Measurements from ENCODE around the gene SIRT3.

The SIRT3 gene

DNA sequence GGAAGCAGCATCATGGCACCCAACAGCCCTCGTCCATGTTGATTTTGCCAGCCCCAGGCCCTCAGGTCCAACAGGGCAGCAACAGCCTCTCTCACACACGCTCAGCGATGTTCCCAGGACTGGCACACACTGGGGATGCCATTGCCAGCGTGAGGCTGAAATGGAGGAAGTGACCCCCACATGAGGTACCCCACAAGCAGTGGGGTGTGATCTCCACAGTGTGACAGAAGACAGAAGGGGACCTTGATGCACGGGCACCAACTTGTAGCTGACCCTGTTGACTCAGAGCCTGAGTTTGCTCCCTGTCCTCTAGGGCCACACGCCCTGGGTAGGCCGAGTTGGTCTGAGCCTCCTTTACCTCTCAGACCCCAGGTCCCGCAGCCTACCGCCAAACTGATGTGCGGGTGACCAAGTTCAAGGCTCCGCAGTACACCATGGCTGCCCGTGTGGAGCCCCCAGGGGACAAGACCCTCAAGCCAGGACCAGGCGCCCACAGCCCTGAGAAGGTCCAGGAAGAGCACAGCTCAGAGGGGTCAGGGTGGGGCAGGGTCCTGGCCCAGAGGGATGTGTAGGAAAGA, 37.0 kb downstream of the SIRT3 start (continued):
- TF ChIP-seq, protein P1, sequence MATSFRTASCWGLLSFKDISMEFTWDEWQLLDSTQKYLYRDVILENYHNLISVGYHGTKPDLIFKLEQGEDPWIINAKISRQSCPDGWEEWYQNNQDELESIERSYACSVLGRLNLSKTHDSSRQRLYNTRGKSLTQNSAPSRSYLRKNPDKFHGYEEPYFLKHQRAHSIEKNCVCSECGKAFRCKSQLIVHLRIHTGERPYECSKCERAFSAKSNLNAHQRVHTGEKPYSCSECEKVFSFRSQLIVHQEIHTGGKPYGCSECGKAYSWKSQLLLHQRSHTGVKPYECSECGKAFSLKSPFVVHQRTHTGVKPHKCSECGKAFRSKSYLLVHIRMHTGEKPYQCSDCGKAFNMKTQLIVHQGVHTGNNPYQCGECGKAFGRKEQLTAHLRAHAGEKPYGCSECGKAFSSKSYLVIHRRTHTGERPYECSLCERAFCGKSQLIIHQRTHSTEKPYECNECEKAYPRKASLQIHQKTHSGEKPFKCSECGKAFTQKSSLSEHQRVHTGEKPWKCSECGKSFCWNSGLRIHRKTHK (tag by site-specific recombination; IDR thresholded peaks at IDR 0.05): no peak
- TF ChIP-seq SCRT2 (tag by site-specific recombination; IDR thresholded peaks at IDR 0.05): peak; percentile 36; the same call in 1 of the 2 replicates

DNA sequence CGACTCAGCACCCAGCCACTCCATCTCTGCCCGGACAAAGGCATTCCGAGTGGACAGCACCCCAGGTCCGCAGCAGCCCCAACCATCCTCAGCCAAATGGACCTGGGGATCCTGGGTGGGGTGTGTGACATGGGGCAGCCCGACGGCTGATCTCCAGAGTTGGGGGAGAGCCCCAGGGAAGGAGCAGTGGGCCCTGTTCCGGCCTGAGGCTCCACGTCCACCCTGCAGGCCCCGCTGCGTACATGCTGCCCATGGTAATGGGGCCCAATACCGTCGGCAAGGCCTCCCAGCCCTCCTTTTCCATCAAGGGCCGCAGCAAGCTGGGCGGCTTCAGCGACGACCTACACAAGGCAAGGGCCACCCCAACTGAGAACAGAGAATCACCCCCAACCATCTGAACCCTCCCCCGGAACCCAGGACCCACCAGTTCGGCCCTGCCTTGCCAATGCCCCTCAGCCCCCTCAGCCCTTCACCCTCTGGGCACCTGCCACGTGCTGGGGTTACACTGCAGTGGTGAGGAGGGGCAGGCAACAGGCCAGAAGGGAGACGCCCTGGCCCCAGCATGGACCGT, 37.8 kb downstream of the SIRT3 start:
- H3K9me3 ChIP-seq (ENCODE audit: control insufficient read depth, insufficient read depth, low read depth, low read length): no peaks in the 10 kb centered on the region
- H3K4me3 ChIP-seq (ENCODE audit: low read depth, low read length): no peak overlapping the region
- CTCF ChIA-PET: interaction anchor here (0.6 to 1.0 kb wide), 2 partner anchors 250 to 253 kb away, joined by 3 read pairs; no protein-coding TSS in a partner anchor
- TF ChIP-seq ZFP41 (tag by site-specific recombination; IDR thresholded peaks at IDR 0.05; ENCODE audit: borderline replicate concordance) (no peak), ZNF747 (tag by site-specific recombination; IDR thresholded peaks at IDR 0.05) (no peak), SCRT2 (tag by site-specific recombination; IDR thresholded peaks at IDR 0.05) (no peak), ZNF658 (tag by site-specific recombination; IDR thresholded peaks at IDR 0.05) (no peak), ZNF621 (tag by site-specific recombination; IDR thresholded peaks at IDR 0.05) (no peak), ZNF24 (tag by site-specific recombination; IDR thresholded peaks at IDR 0.05) (no peak), ZNF248 (tag by site-specific recombination; IDR thresholded peaks at IDR 0.05) (no peak), ZNF510 (tag by site-specific recombination; IDR thresholded peaks at IDR 0.05; ENCODE audit: insufficient replicate concordance) (no peak), ZNF830 (tag by site-specific recombination; IDR thresholded peaks at IDR 0.05; ENCODE audit: low read depth) (no peak)
- TF ChIP-seq, protein P2, sequence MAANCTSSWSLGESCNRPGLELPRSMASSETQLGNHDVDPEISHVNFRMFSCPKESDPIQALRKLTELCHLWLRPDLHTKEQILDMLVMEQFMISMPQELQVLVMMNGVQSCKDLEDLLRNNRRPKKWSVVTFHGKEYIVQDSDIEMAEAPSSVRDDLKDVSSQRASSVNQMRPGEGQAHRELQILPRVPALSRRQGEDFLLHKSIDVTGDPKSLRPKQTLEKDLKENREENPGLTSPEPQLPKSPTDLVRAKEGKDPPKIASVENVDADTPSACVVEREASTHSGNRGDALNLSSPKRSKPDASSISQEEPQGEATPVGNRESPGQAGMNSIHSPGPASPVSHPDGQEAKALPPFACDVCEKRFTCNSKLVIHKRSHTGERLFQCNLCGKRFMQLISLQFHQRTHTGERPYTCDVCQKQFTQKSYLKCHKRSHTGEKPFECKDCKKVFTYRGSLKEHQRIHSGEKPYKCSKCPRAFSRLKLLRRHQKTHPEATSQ (tag by site-specific recombination; IDR thresholded peaks at IDR 0.05): no peak
- TF ChIP-seq, protein P3, sequence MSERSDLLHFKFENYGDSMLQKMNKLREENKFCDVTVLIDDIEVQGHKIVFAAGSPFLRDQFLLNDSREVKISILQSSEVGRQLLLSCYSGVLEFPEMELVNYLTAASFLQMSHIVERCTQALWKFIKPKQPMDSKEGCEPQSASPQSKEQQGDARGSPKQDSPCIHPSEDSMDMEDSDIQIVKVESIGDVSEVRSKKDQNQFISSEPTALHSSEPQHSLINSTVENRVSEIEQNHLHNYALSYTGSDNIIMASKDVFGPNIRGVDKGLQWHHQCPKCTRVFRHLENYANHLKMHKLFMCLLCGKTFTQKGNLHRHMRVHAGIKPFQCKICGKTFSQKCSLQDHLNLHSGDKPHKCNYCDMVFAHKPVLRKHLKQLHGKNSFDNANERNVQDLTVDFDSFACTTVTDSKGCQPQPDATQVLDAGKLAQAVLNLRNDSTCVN (tag by site-specific recombination; optimal IDR thresholded peaks at IDR 0.05): no peak
- TF ChIP-seq, protein P4, sequence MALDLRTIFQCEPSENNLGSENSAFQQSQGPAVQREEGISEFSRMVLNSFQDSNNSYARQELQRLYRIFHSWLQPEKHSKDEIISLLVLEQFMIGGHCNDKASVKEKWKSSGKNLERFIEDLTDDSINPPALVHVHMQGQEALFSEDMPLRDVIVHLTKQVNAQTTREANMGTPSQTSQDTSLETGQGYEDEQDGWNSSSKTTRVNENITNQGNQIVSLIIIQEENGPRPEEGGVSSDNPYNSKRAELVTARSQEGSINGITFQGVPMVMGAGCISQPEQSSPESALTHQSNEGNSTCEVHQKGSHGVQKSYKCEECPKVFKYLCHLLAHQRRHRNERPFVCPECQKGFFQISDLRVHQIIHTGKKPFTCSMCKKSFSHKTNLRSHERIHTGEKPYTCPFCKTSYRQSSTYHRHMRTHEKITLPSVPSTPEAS (tag by site-specific recombination; IDR thresholded peaks at IDR 0.05): no peak
- H3K4me1 ChIP-seq (ENCODE audit: control insufficient read depth, insufficient read depth, low read length): no peaks in the 10 kb centered on the region
- no peak overlapping the region for H3K27ac ChIP-seq (ENCODE audit: extremely low read depth, low read depth, low read length)
- peaks cover 0 to 5% of the 10 kb centered on the region in 2 experiments; a peak in 1 of 3 replicates for H3K36me3 ChIP-seq (ENCODE audit: control insufficient read depth in 2 of 2, insufficient read depth in 1 of 2, low read length in 2 of 2)
- POLR2A ChIA-PET: no interaction called here

DNA sequence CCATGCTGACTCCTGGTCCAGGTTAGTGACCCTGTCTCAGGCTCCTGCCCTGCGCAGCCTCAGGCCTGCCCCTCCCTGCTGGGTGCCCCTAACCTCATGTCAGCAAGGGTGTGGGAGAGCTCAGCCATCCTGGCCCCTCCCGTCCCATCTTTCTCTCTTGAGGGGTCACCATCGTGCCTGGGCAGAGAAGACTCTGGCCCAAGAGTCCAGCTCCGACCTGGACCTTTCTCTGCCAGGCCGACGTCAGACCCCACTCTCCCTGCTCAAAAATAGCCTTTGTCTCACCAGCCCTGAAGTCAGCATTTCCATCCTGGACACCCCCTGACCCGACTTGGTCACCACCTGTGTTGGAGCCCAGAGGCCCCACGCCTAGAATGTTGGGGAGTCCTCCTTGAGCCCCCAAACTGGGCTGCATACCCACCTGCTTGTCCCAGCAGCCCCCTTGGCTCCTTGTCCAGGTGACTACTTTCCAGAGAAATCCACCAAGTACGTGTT, 38.4 kb downstream of the SIRT3 start:
- CTCF ChIA-PET: interaction anchor here (0.6 kb wide), 1 partner anchor 254 kb away, joined by 3 read pairs; no protein-coding TSS in a partner anchor
- Histone ChIP-seq H3K4me1 (ENCODE audit: control insufficient read depth, insufficient read depth, low read length) (no peaks in the 10 kb centered on the region), H3K27ac (ENCODE audit: extremely low read depth, low read depth, low read length) (no peak overlapping the region), H3K4me3 (ENCODE audit: low read depth, low read length) (no peak overlapping the region), H3K36me3 (ENCODE audit: control insufficient read depth in 2 of 2, insufficient read depth in 1 of 2, low read length in 2 of 2) (peaks cover 0 to 3% of the 10 kb centered on the region in 2 experiments; a peak in 1 of 3 replicates), H3K9me3 (ENCODE audit: control insufficient read depth, insufficient read depth, low read depth, low read length) (no peaks in the 10 kb centered on the region)
- POLR2A ChIA-PET: no interaction called here
- TF ChIP-seq ZNF354C (tag by site-specific recombination; IDR thresholded peaks at IDR 0.05; ENCODE audit: borderline replicate concordance, low read depth): no peak
- TF ChIP-seq, protein P5, sequence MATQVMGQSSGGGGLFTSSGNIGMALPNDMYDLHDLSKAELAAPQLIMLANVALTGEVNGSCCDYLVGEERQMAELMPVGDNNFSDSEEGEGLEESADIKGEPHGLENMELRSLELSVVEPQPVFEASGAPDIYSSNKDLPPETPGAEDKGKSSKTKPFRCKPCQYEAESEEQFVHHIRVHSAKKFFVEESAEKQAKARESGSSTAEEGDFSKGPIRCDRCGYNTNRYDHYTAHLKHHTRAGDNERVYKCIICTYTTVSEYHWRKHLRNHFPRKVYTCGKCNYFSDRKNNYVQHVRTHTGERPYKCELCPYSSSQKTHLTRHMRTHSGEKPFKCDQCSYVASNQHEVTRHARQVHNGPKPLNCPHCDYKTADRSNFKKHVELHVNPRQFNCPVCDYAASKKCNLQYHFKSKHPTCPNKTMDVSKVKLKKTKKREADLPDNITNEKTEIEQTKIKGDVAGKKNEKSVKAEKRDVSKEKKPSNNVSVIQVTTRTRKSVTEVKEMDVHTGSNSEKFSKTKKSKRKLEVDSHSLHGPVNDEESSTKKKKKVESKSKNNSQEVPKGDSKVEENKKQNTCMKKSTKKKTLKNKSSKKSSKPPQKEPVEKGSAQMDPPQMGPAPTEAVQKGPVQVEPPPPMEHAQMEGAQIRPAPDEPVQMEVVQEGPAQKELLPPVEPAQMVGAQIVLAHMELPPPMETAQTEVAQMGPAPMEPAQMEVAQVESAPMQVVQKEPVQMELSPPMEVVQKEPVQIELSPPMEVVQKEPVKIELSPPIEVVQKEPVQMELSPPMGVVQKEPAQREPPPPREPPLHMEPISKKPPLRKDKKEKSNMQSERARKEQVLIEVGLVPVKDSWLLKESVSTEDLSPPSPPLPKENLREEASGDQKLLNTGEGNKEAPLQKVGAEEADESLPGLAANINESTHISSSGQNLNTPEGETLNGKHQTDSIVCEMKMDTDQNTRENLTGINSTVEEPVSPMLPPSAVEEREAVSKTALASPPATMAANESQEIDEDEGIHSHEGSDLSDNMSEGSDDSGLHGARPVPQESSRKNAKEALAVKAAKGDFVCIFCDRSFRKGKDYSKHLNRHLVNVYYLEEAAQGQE (tag by site-specific recombination; IDR thresholded peaks at IDR 0.05): no peak
- no peak for TF ChIP-seq ZNF747 (tag by site-specific recombination; IDR thresholded peaks at IDR 0.05)
- TF ChIP-seq, protein P6, sequence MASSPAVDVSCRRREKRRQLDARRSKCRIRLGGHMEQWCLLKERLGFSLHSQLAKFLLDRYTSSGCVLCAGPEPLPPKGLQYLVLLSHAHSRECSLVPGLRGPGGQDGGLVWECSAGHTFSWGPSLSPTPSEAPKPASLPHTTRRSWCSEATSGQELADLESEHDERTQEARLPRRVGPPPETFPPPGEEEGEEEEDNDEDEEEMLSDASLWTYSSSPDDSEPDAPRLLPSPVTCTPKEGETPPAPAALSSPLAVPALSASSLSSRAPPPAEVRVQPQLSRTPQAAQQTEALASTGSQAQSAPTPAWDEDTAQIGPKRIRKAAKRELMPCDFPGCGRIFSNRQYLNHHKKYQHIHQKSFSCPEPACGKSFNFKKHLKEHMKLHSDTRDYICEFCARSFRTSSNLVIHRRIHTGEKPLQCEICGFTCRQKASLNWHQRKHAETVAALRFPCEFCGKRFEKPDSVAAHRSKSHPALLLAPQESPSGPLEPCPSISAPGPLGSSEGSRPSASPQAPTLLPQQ (tag by site-specific recombination; IDR thresholded peaks at IDR 0.05): no peak
- no peak for TF ChIP-seq ZNF596 (tag by site-specific recombination; IDR thresholded peaks at IDR 0.05)
- no peak for TF ChIP-seq KLF16 (tag by site-specific recombination; IDR thresholded peaks at IDR 0.05)
- no peak for TF ChIP-seq KLF10 (tag by site-specific recombination; IDR thresholded peaks at IDR 0.05)
- TF ChIP-seq ZNF792 (tag by site-specific recombination; IDR thresholded peaks at IDR 0.05): no peak
- TF ChIP-seq YY2 (tag by site-specific recombination; IDR thresholded peaks at IDR 0.05): no peak
